ENCODE results near the gene PCAT6. TPM values are rescaled to one million over a fixed set of nuclear protein-coding genes. Genes with fewer than 3 reads are reported as not detected.
A peak's percentile ranks its signal among the peaks of the same experiment; 100 is the strongest.

Gene PCAT6
- total RNA-seq, 1 donor from 2014 or later = 0.67 TPM

DNA sequence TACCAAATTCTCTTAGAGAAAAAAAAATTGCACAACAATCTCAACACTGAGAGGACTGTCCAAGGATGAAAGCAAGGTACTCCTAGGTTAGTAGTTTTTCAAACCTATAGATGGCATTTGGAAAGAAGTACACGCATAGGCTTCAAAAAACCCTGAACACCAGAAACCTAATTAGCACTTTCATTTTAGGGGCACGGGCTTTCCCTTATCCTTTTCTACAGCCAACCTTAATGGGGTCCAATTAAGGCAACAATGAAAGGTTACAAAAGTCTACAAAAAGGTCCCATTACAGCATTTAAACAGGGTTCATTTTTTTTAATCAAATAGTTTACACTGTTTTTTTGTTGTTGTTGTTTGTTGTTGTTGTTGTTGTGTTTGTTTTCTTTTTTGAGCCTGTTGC, 8.7 kb upstream of the PCAT6 start:
- POLR2A ChIA-PET = no interaction called here
- DNase-seq (no peak), ATAC-seq (ENCODE audit: low read depth) (no peak)
- intact Hi-C loops (cut with micrococcal nuclease) = no loop called here
- CTCF ChIA-PET = no interaction called here
- TF ChIP-seq, protein P1, sequence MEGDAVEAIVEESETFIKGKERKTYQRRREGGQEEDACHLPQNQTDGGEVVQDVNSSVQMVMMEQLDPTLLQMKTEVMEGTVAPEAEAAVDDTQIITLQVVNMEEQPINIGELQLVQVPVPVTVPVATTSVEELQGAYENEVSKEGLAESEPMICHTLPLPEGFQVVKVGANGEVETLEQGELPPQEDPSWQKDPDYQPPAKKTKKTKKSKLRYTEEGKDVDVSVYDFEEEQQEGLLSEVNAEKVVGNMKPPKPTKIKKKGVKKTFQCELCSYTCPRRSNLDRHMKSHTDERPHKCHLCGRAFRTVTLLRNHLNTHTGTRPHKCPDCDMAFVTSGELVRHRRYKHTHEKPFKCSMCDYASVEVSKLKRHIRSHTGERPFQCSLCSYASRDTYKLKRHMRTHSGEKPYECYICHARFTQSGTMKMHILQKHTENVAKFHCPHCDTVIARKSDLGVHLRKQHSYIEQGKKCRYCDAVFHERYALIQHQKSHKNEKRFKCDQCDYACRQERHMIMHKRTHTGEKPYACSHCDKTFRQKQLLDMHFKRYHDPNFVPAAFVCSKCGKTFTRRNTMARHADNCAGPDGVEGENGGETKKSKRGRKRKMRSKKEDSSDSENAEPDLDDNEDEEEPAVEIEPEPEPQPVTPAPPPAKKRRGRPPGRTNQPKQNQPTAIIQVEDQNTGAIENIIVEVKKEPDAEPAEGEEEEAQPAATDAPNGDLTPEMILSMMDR (IDR thresholded peaks at IDR 0.05) = no peak
- no peak overlapping the region for H3K4me3 Mint-ChIP-seq
- no peak overlapping the region for H3K27ac Mint-ChIP-seq
- H3K4me1 Mint-ChIP-seq = peaks cover 56% of the 10 kb centered on the region
- H3K36me3 Mint-ChIP-seq (ENCODE audit: low read depth) = peaks cover 2% of the 10 kb centered on the region
- no peaks in the 10 kb centered on the region for H3K9me3 Mint-ChIP-seq
- H3K27me3 Mint-ChIP-seq = no peaks in the 10 kb centered on the region

DNA sequence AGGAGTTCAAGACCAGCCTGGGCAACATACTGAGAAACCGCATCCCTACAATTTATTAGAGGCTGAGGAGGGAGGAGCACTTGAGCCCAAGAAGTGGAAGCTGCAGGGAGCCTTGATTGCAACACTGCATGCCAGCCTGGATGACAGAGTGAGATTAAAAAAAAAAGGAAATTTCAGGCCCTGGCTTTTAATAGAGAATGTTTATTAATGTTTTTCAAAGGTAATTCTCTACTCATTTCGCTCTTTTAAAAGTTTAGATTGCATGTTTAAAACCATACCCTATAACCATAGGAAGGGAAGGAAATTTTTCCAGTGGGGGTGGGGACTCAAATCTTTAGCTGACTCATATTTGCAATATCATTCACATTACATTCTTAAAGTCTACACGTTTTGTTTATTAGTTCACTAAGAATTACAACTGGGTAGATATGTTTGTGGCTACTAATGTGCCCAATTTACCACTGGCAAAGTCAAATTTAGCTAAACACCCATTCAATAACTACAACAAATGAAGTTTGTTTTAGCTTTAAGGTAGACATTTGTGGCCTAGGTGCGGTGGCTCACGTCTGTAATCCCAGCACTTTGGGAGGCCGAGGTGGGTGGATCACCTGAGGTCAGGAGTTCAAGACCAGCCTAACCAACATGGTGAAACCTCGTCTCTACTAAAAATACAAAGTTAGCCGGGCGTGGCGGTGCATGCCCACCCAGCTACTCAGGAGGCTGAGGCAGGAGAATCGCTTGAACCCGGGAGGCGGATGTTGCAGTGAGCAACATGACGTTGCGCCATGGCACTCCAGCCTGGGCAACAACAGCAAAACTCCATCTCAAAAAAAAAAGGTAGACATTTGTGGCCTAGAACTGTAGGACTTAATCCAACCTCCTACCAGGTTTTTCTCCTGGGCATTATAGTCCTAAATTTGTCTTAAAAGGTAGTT, 7.5 kb upstream of the PCAT6 start:
- ChIA-PET POLR2A (no interaction called here), CTCF (no interaction called here)
- peaks cover 2% of the 10 kb centered on the region for H3K36me3 Mint-ChIP-seq (ENCODE audit: low read depth)
- H3K27me3 Mint-ChIP-seq = no peaks in the 10 kb centered on the region
- intact Hi-C loops (cut with micrococcal nuclease) = no loop called here
- peaks cover 46% of the 10 kb centered on the region for H3K4me1 Mint-ChIP-seq
- H3K9me3 Mint-ChIP-seq = no peaks in the 10 kb centered on the region
- DNase-seq (no peak), ATAC-seq (ENCODE audit: low read depth) (no peak)
- no peak overlapping the region for H3K4me3 Mint-ChIP-seq
- TF ChIP-seq, protein P1 (IDR thresholded peaks at IDR 0.05) = no peak
- no peak overlapping the region for H3K27ac Mint-ChIP-seq

DNA sequence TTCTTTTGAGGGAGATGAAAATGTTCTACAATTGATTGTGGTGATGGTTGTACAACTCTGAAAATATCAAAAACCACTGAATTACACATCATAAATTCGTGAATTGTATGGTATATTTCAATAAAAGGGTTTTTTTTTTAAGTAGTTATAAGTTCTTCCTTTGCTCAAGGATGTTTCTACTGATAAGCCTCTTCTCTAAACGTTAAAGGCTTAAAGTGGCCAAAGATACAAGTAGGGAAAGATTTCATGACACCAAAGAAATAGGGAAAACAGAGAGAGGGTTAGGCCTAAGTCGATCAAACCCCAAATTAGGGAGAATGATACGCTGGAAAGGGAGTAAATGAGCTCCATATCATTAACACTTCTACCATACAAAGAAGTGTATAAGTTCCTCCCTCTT, 6.6 kb upstream of the PCAT6 start:
- no peaks in the 10 kb centered on the region for H3K27me3 Mint-ChIP-seq
- no peak for ATAC-seq (ENCODE audit: low read depth)

DNA sequence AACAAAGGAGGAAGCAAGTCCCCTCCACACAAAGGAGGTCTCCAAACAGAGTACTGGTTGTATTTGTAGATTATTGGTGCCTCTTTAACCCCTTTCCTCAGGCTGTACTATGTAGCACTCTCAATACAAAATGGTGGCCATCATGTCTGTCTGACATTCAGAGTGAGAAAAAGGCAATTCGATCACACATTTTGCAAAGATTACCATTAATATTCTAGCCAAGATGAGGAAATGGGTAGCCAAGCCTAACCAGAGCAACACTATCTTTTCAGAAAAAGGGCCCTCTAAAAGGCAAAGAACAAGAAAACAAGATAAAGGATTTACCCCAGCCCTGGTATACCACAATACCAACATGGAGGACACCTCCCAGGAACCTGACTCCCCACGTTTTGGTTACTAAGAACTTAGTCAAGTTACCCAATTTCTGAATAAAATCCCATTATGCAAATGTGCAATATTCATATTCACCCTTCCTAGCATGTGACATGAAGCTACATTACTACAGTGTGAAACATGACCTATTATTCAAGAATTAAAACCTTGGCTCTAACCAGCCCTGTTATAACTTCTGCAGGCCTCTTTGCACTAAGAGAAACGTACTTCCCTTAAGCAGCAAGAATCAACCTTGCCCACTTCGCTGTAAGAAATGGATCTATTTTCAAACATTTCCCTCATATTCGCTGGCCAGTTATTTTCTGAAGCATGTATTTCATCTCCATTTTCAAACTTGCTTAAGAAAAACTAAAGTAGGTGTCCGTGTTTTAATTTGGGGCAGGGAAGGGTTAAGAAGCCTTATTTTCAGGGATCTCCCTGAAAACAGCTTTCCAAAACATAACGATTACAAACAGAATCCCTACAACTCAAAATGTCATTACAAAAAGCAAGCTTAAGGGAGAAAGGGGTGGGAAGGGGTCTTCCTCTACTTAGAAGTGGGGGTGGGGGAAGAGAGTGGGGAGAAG, 4.6 kb upstream of the PCAT6 start:
- H3K4me1 Mint-ChIP-seq = peaks cover 52% of the 10 kb centered on the region
- TF ChIP-seq, protein P1 (IDR thresholded peaks at IDR 0.05) = no peak
- DNase-seq (no peak), ATAC-seq (ENCODE audit: low read depth) (no peak)
- POLR2A ChIA-PET = no interaction called here
- no peaks in the 10 kb centered on the region for H3K27me3 Mint-ChIP-seq
- H3K27ac Mint-ChIP-seq = peak overlapping the region; percentile 71
- peaks cover 2% of the 10 kb centered on the region for H3K36me3 Mint-ChIP-seq (ENCODE audit: low read depth)
- CTCF ChIA-PET = no interaction called here
- intact Hi-C loops (cut with micrococcal nuclease) = no loop called here
- H3K4me3 Mint-ChIP-seq = peak overlapping the region; percentile 80
- H3K9me3 Mint-ChIP-seq = no peaks in the 10 kb centered on the region

More for the DNA sequence above, 6.6 kb upstream of the PCAT6 start:
- TF ChIP-seq, protein P1 (IDR thresholded peaks at IDR 0.05) = no peak
- no peak overlapping the region for H3K4me3 Mint-ChIP-seq
- intact Hi-C loops (cut with micrococcal nuclease) = no loop called here
- no peak overlapping the region for H3K27ac Mint-ChIP-seq
- H3K36me3 Mint-ChIP-seq (ENCODE audit: low read depth) = peaks cover 4% of the 10 kb centered on the region
- ChIA-PET POLR2A (no interaction called here), CTCF (no interaction called here)
- no peak for DNase-seq
- no peaks in the 10 kb centered on the region for H3K9me3 Mint-ChIP-seq
- H3K4me1 Mint-ChIP-seq = peaks cover 47% of the 10 kb centered on the region

All from activated B cell treated with CpG ODN at 0.5 μM for 24 hours (primary cell).